NB4 (cell line): ENCODE measurements around the gene IL2RA.

ENCODE experiments used
- POLR2A ChIP-seq: IDR thresholded peaks from 2 replicates; pipeline ENCODE4 v1.6.1; 2011; ENCODE audit warnings: mild to moderate bottlenecking; ENCODE audit not compliant: insufficient read length; ENCODE audit errors: extremely low read depth
- TF ChIP-seq, protein P1 (sequence below): IDR thresholded peaks from one replicate; pipeline ENCODE4 v1.5.1; 2012; ENCODE audit warnings: low read depth, low read length
- TF ChIP-seq, protein P2 (sequence below): IDR thresholded peaks from 2 replicates; pipeline ENCODE4 v1.6.1; 2011; ENCODE audit warnings: low read depth, low read length

DNA sequence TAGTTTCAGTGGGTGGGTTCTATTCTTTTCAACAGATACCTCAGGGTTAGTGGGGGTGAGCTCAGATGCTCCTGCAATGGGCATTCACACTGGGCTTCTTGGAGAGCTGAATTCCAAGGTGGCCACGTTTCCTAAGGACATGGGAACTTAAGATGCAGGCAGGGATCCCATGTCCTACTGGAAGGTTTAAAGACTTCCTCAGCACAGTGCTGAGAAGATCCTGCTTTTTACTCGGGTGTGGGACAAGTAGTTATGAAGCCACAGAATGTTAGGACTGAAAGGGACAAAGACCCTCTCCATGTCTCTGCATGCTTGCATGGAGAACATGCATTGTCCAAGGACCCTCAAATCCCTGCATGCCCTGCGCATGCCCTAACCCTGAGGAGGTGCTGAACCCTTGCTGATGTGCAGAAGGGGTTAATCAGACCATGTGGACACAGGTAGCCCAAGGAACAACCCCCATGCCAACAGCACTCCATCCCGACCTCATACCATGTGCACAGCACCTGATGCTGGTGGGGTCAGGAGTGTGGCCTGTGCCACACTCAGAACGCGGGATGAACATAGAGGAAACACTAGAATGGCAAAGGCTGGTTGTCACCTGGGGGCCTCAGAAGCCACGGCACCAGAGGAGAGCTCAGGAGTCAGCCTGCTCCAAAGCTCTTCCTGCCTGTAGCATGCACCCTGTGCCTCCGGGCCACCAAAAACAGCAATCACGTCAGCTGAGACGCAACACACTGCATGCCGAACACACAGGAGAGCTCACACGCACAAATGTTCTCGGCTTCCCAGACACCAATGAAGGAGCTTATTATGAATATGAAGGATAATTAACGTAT lies 15.2 kb downstream of the IL2RA start:
- TF ChIP-seq, protein P1, sequence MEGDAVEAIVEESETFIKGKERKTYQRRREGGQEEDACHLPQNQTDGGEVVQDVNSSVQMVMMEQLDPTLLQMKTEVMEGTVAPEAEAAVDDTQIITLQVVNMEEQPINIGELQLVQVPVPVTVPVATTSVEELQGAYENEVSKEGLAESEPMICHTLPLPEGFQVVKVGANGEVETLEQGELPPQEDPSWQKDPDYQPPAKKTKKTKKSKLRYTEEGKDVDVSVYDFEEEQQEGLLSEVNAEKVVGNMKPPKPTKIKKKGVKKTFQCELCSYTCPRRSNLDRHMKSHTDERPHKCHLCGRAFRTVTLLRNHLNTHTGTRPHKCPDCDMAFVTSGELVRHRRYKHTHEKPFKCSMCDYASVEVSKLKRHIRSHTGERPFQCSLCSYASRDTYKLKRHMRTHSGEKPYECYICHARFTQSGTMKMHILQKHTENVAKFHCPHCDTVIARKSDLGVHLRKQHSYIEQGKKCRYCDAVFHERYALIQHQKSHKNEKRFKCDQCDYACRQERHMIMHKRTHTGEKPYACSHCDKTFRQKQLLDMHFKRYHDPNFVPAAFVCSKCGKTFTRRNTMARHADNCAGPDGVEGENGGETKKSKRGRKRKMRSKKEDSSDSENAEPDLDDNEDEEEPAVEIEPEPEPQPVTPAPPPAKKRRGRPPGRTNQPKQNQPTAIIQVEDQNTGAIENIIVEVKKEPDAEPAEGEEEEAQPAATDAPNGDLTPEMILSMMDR, result no peak
- TF ChIP-seq POLR2A, result no peak
- TF ChIP-seq, protein P2, sequence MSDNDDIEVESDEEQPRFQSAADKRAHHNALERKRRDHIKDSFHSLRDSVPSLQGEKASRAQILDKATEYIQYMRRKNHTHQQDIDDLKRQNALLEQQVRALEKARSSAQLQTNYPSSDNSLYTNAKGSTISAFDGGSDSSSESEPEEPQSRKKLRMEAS, result no peak
